ENCODE results near the gene CKB.

The CKB gene

DNA sequence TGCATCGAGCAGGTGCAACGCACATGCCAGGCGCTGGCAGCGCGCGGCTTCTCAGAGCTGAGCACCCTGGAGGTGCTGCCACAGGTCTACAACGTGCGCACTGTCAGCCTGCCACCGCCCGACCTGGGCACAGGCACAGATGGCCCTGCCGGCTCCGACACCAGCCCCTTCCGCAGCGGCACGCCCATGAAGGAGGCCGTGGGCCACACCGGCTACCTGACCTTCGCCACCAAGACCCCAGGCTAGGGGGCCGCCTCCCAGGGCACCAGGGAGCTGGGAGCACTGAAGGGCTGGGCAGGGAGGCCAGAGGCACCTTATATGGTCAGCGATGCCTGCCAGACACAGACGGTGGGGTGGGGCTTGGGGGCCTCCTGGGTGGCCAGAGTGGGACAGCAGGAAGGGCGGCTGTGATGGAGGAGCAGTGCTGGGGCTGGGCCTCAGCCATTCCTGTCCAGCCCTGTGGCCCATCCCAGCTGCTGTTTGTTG is 12.0 kb upstream of the CKB start:
- DNase-seq (ENCODE audit: low read depth): no peak
- TF ChIP-seq, protein P1, sequence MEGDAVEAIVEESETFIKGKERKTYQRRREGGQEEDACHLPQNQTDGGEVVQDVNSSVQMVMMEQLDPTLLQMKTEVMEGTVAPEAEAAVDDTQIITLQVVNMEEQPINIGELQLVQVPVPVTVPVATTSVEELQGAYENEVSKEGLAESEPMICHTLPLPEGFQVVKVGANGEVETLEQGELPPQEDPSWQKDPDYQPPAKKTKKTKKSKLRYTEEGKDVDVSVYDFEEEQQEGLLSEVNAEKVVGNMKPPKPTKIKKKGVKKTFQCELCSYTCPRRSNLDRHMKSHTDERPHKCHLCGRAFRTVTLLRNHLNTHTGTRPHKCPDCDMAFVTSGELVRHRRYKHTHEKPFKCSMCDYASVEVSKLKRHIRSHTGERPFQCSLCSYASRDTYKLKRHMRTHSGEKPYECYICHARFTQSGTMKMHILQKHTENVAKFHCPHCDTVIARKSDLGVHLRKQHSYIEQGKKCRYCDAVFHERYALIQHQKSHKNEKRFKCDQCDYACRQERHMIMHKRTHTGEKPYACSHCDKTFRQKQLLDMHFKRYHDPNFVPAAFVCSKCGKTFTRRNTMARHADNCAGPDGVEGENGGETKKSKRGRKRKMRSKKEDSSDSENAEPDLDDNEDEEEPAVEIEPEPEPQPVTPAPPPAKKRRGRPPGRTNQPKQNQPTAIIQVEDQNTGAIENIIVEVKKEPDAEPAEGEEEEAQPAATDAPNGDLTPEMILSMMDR (IDR thresholded peaks at IDR 0.05; ENCODE audit: control insufficient read depth, extremely low read depth, insufficient read depth): no peak
- no peak overlapping the region for H3K4me3 ChIP-seq (ENCODE audit: low read depth, low read length)

- no peak for DNase-seq (ENCODE audit: low read depth)
- H3K4me3 ChIP-seq (ENCODE audit: low read depth, low read length): no peak overlapping the region
- TF ChIP-seq, protein P1 (IDR thresholded peaks at IDR 0.05; ENCODE audit: control insufficient read depth, extremely low read depth, insufficient read depth): no peak
These were observed 11.5 kb upstream of the CKB start for GRCh38 chr14:103533999-103534575.

DNA sequence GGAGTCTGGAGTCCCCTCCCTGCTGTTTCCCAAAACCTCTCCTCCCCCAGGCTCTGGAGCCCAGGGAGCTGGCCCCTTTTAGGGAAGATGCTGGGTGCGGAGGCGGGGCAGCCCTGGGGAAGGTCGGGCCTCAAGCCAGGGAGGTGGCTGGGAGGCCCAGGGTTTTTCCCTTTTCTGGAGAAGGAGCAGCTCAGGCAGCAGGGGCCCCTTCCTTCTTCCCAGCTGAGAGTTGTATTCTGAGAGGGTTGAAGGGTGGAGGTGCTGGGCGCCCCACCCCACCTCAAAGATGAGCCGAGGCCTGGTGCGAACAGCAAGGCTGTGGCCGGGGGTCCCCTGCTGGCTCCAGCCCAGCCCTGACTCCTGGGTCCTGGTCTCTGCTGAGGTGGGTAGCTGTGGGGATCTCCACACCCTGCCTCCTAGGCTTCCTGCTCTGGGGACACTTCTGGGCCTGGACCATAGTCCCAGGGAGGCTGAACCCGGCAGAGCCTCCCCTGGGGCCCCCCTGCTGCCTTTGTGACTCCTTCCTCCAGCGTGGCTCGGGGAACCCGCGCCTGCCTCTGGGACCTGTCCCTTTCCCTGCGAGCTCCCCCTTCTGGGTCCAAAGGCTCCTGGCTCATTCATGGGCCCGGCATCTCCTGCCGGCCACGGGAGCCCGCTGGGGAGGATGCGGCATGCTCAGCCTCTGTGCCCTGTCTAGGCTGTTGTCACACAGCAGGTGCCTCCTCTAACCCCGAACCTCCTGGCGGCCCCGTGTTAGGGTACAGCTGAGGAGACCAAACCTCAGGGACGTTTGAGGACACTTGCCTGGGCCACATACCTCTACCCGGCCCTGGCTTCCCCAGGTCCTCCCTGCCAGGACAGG is 10.7 kb upstream of the CKB start:
- no peak for DNase-seq (ENCODE audit: low read depth)
- H3K4me3 ChIP-seq (ENCODE audit: low read depth, low read length): no peak overlapping the region
- TF ChIP-seq, protein P1 (IDR thresholded peaks at IDR 0.05; ENCODE audit: control insufficient read depth, extremely low read depth, insufficient read depth): no peak

- no peak for DNase-seq (ENCODE audit: low read depth)
- H3K4me3 ChIP-seq (ENCODE audit: low read depth, low read length): no peak overlapping the region
- TF ChIP-seq, protein P1 (IDR thresholded peaks at IDR 0.05; ENCODE audit: control insufficient read depth, extremely low read depth, insufficient read depth): no peak
These were observed 9.8 kb upstream of the CKB start for GRCh38 chr14:103532216-103533136.

DNA sequence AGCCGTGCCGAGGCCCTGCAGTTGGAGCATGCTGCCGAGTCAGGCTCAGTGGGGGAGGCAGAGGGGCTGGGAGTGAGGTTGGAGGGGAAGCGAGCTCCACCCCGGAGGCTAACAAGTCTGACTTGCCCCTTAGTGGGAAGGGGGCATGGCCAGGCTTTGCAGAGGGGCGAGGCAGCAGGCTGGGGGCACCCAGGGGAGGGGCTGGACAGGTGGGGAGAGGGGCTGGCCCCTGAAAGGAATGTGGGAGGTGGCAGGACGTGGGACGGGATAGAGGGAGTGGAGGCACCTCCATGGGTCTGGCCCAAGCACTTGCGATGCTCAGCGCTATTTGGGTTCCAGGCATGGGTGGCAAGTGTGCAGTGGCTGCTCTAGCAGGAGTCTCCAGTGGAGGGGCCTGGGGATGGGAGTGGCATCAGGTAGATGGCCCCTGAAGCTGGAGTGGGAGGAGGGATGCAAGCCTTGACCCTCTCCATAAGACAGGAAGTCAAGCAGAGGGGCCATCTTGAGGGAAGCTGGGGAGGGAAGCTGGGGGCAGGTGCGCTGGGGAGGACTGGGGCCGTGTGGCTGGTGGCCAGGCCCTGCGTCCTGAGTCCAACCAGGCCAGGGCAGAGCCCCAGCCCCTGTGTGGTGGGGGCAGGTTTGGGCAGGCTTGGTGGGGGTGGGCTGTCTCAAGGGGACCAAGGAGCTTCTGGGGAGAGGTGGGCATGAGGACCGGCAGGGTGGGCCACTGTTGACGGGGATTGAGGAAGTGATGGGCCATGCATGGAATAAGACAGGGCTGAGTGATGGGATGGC is 9.0 kb upstream of the CKB start:
- TF ChIP-seq, protein P1 (IDR thresholded peaks at IDR 0.05; ENCODE audit: control insufficient read depth, extremely low read depth, insufficient read depth): no peak
- no peak overlapping the region for H3K4me3 ChIP-seq (ENCODE audit: low read depth, low read length)
- no peak for DNase-seq (ENCODE audit: low read depth)

DNA sequence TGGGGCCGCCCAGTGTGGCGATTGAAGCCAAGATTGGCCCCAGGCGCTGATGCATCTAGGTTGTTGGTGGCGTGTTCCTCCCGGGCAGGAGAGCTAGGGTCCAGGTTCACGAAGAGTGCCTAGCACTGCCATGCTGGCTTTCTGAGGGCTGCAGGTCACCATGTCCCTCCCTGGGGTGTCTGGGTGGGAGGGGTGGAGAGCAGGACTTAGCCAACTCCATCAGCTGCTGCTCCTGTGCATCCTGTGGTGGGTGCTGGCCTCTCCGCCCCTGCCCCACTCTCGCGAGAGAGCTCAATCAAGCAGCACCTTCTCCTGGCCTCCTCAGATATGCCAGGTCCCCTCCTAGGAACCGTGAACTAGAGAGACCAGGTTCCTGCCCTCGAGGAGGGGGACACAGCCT is 8.2 kb upstream of the CKB start:
- no peak overlapping the region for H3K4me3 ChIP-seq (ENCODE audit: low read depth, low read length)
- TF ChIP-seq, protein P1 (IDR thresholded peaks at IDR 0.05; ENCODE audit: control insufficient read depth, extremely low read depth, insufficient read depth): no peak
- no peak for DNase-seq (ENCODE audit: low read depth)
